Activated T-cell treated with anti-CD3 and anti-CD28 coated beads, Interleukin-2, amount 50 U/mL, for 24 hours (primary cell): ENCODE results near the gene GPR157.

Experiments
- DNase-seq: peaks from one replicate; pipeline ENCODE4 v3.0.0-alpha.2; 2020
- H3K27ac Mint-ChIP-seq: 2 replicates; pipeline ENCODE4 v1.8.0; 2020; ENCODE audit warnings: mild to moderate bottlenecking, mixed read lengths
- H3K27me3 Mint-ChIP-seq: 2 replicates; pipeline ENCODE4 v1.8.0; 2020; ENCODE audit warnings: mixed read lengths
- H3K36me3 Mint-ChIP-seq: 2 replicates; pipeline ENCODE4 v1.8.0; 2020; ENCODE audit warnings: low read depth, mixed read lengths
- H3K4me1 Mint-ChIP-seq: 2 replicates; pipeline ENCODE4 v1.8.0; 2020; ENCODE audit warnings: low read depth, mixed read lengths
- H3K4me3 Mint-ChIP-seq: 2 replicates; pipeline ENCODE4 v1.8.0; 2020; ENCODE audit warnings: mild to moderate bottlenecking, moderate library complexity, mixed read lengths
- H3K9me3 Mint-ChIP-seq: 2 replicates; pipeline ENCODE4 v1.8.0; 2020; ENCODE audit warnings: mixed read lengths

The GPR157 gene

DNA sequence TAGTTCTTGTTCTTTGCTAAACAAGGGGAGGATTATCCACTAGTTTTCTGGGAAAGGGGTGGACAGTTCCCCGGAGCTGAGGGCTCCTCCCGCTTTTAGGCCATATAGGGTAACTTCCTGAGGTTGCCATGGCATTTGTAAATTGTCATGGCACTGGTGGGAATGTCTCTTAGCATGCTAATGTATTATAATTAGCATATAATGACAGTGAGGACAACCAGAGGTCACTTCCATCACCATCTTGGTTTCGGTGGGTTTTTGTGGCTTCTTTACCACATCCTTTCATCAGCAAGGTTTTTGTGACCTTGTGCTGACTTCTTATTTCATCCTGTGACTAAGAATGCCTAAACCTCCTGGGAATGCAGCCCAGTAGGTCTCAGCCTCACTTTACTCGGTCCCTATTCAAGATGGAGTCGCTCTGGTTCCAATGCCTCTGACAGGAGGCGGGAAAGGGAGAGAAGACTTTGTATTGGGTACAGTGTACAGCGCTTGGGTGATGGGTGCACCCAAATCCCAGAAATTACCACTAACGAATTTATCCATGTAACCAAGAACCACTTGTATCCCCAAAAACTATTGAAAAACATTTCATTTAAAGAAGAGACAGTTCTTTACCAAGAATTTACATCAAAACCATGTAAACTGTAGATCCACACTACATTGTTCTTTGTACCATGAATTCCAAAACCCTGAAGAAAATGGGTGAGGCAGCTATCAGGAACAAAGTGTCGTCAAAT lies 50.7 kb downstream of the GPR157 start:
- H3K4me3 Mint-ChIP-seq, result no peak overlapping the region
- no peak overlapping the region for H3K27ac Mint-ChIP-seq
- DNase-seq, result no peak
- peaks cover 35% of the 10 kb centered on the region for H3K27me3 Mint-ChIP-seq
- no peaks in the 10 kb centered on the region for H3K36me3 Mint-ChIP-seq
- peaks cover 38% of the 10 kb centered on the region for H3K4me1 Mint-ChIP-seq
- no peaks in the 10 kb centered on the region for H3K9me3 Mint-ChIP-seq

DNA sequence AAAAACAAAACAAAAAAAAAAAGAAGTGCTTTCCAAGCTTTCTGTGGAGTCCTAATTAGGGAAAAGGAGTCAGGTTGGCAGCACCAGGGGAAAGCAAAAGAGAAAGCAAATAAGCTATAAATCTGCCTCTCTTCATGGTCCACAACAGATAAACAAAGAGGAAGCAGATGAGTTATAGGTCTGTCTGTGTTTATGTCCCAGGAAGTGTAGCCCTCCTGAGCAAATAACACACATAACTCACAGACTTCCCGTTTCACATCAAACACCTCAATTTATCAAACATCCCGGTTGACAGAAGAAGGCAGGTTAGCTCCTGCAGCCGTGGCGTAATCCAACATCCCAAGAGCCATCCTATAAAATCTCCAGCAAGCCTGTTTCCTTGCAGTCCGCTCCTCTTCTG lies 53.9 kb downstream of the GPR157 start:
- no peak overlapping the region for H3K27ac Mint-ChIP-seq
- H3K27me3 Mint-ChIP-seq, result peaks cover 36% of the 10 kb centered on the region
- no peak overlapping the region for H3K4me3 Mint-ChIP-seq
- no peaks in the 10 kb centered on the region for H3K36me3 Mint-ChIP-seq
- no peak for DNase-seq
- H3K9me3 Mint-ChIP-seq, result no peaks in the 10 kb centered on the region
- peaks cover 31% of the 10 kb centered on the region for H3K4me1 Mint-ChIP-seq

DNA sequence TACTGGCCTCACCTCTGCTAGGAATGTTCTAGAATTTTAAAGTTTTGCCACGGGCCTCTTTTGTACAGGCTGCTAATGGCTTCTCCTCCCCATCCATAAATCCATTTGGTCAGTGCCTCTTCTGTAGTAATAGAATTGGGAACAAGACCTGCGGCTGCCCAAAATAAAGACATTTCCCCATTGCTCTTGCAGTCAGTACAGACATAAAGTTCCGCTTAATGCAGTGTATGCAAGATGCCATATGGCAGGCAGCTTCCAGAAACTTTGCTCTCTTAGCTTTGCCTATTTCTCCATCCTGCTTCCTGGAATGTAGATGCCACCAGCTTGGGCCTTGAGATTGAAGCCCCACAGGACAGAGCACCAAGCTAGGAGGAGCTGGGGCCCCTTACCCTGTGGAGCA lies 55.8 kb downstream of the GPR157 start:
- Mint-ChIP-seq H3K9me3 (no peaks in the 10 kb centered on the region), H3K27ac (no peak overlapping the region), H3K4me1 (peaks cover 20% of the 10 kb centered on the region)

DNA sequence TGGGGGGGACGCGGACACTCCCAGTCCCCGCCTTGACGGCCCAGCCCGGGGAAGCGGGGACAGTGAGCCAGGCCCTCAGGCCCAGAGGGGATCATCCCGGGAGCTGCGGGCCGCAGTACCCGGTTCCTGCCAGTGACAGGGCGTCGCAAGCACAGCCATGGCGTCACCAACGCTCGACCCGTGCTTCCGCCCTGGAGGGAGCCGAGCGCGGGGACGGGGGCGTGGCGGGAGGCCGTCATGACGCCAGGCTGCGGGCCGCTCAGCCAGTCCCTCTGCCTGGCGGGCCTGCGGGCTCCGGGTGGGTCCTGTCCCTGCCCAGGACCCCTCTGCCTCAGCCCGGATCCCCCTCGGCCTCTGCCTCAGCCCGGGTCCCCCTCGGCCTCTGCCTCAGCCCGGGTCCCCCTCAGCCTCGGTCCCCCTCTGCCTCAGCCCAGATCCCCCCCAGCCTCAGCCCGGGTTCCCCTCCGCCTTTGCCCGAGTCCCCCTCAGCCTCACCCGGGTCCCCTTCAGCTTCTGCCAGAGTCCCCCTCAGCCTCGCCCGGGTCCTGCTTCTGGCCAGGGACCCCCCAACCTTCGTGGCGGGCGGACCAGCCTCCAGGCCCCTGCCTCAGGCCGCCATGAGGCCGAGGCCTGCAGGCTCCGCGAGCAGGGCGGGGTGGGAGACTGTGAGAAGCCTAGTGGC lies 57.2 kb downstream of the GPR157 start:
- no peak for DNase-seq

More for the DNA sequence above, 55.8 kb downstream of the GPR157 start:
- Mint-ChIP-seq H3K36me3 (no peaks in the 10 kb centered on the region), H3K4me3 (no peak overlapping the region), H3K27me3 (peaks cover 30% of the 10 kb centered on the region)
- DNase-seq, result no peak

DNA sequence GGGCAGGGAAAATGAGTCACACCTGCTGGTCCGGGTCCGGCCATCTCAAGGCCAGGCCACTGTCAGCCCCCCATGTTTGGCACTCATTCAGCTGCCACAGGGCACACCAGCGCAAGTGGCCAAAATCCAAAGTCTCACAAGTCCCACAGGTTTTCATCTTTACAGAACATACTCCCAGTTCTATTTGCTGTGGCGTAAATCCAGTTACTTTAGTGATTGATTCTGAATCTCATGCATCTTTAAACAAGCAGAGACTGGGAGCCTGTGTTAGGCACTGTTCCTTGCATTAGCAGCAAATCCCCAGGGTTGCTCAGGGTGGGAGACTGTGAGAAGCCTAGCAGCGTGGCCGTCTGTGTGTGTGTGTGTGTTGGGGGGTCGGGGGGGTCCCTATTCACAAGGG lies 58.4 kb downstream of the GPR157 start:
- Mint-ChIP-seq H3K4me1 (peaks cover 11% of the 10 kb centered on the region), H3K9me3 (no peaks in the 10 kb centered on the region), H3K27me3 (peaks cover 21% of the 10 kb centered on the region), H3K36me3 (no peaks in the 10 kb centered on the region), H3K27ac (no peak overlapping the region), H3K4me3 (no peak overlapping the region)
- DNase-seq, result no peak

More for the DNA sequence above, 57.2 kb downstream of the GPR157 start:
- no peaks in the 10 kb centered on the region for H3K36me3 Mint-ChIP-seq
- H3K9me3 Mint-ChIP-seq, result no peaks in the 10 kb centered on the region
- peaks cover 28% of the 10 kb centered on the region for H3K27me3 Mint-ChIP-seq
- H3K4me3 Mint-ChIP-seq, result no peak overlapping the region
- H3K4me1 Mint-ChIP-seq, result peaks cover 16% of the 10 kb centered on the region
- no peak overlapping the region for H3K27ac Mint-ChIP-seq

DNA sequence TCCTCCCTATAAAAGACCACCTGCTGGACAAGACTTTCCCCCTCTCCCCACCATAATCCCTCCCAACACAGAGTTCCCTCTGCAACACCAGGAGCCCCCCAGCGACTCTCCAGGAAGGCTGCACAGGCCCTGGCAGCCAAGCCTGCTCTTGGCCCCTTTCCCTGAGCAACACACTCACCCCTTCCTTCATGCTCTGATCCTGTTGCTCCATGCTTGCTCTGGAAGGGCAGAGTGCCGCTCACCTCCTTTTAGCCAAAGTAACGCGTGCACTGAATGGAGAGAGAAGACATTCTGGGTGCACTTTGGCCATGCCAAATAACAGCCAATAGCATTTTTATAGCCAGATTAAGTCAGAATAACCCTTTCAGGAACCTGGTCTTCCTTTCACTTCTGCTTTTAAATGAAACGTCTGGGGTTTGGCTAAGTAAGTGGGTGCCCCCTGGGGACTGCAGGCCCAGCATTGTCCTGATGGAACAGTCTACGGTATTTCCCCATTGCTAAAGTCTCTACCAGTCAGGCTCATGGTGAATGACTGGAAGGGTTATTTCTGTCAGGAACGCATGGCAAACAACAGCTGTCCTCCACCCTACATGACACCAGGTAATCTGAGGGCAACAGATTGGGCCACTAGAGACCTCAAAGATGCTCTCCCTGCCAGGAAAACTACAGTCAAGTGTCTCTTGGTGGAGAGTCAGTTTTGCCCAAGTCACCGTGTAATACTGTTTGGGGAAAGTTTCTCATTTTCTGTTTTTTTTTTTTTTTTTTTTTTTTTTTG lies 59.4 kb downstream of the GPR157 start, which contains the start of gene SLC2A5:
Gene SLC2A5 (minus strand): TSS at position 310 of the 775 bp plus-strand sequence. CDS start 99 bp downstream, at position 211.
- Mint-ChIP-seq H3K36me3 (no peaks in the 10 kb centered on the region), H3K27me3 (peaks cover 12% of the 10 kb centered on the region), H3K9me3 (no peaks in the 10 kb centered on the region), H3K27ac (no peak within 1 kb of the TSS), H3K4me1 (peaks cover 2% of the 10 kb centered on the region), H3K4me3 (no peak within 1 kb of the TSS)
- DNase-seq, result no peak

DNA sequence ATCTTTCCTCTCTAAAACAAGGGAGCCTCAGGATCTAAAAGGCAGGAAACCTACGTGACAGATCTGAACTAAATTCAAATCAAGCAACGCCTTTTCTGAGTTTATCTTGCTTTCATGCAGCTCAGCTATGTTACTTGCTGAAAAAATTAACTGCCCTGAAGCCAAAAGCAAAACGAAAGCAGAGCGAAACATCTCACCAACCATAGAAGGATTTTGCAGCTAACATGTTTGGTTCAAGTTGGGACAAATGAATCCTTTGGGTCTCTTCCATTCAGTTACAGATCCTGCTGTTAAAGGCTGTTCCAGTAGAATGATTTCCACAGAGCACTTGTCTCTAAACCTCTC lies 59.9 kb downstream of the GPR157 start:
- no peaks in the 10 kb centered on the region for H3K36me3 Mint-ChIP-seq
- no peaks in the 10 kb centered on the region for H3K4me1 Mint-ChIP-seq
- H3K27ac Mint-ChIP-seq, result no peak overlapping the region
- DNase-seq, result no peak
- peaks cover 12% of the 10 kb centered on the region for H3K27me3 Mint-ChIP-seq
- no peaks in the 10 kb centered on the region for H3K9me3 Mint-ChIP-seq
- no peak overlapping the region for H3K4me3 Mint-ChIP-seq

DNA sequence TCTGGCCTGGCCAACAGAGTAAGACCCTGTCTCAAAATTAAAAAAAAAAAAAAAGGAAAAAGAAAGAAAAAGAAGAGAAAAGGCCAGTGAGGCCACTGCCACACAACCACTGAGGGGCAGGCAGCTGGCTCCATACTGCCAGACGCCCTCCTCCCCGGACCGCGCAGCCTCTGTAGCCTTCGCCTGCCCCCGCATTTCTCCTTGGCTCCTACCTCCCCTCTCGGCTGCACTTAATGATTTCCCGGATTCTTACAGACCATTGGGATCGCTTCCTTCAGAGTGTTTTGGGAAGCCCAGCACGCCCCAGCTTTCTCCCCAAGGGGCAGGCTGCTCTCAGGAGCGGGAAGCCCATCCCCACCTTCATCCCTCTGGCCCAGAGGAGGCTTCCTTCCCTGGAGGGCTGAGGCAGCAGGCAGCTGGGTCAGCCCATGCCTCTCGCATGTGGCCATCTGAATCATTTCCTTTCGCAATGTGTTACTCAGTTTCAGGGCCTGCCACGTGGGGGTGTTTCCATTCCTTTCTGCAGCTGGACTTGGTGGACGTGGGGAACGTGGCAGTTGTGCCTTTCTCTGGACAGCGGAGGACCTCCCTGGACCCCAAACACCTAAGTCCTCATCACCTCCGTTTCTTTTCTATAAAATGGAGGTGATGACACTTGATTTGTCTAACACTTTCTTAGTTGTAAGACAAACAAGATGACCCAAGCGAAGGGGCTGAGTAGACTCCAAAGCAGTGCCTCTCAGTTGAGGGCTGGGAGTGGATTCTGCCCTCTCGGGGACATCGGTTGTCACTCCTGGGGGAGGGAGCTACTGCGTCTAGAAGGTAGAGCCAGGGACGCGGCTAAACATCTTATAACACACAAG lies 61.7 kb downstream of the GPR157 start:
- H3K9me3 Mint-ChIP-seq, result no peaks in the 10 kb centered on the region
- no peak overlapping the region for H3K27ac Mint-ChIP-seq
- no peak overlapping the region for H3K4me3 Mint-ChIP-seq
- H3K36me3 Mint-ChIP-seq, result no peaks in the 10 kb centered on the region
- DNase-seq, result no peak
- no peaks in the 10 kb centered on the region for H3K4me1 Mint-ChIP-seq
- peaks cover 8% of the 10 kb centered on the region for H3K27me3 Mint-ChIP-seq

DNA sequence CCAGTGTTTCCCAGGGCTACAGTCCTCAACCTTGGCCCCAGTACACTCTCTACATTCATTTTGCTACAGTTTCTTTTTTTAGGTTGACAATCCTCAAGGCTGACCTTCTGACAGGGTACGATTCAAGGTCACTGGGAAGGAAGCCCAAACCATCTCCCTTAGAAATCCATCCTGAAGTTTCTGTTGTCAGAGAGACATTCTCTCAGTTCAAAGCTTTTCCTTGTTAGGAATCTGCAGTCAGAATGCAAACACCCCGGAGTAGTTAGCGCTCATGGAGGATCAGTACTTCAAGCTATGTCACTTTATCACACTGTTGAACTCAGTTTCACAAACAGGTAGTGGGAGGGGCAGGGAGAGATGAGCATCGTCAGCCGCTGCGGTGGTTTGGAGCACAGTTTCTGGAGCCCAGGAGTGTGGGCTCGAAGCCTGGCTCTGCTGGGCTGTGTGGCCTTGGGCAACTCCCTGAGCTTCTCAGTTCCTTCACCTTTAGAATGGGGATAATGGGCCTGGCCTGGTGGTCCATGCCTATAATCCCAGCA lies 63.6 kb downstream of the GPR157 start:
- H3K4me1 Mint-ChIP-seq, result no peaks in the 10 kb centered on the region
- no peak overlapping the region for H3K27ac Mint-ChIP-seq
- H3K36me3 Mint-ChIP-seq, result no peaks in the 10 kb centered on the region
- H3K9me3 Mint-ChIP-seq, result no peaks in the 10 kb centered on the region
- no peak for DNase-seq
- no peak overlapping the region for H3K4me3 Mint-ChIP-seq
- H3K27me3 Mint-ChIP-seq, result peaks cover 8% of the 10 kb centered on the region

DNA sequence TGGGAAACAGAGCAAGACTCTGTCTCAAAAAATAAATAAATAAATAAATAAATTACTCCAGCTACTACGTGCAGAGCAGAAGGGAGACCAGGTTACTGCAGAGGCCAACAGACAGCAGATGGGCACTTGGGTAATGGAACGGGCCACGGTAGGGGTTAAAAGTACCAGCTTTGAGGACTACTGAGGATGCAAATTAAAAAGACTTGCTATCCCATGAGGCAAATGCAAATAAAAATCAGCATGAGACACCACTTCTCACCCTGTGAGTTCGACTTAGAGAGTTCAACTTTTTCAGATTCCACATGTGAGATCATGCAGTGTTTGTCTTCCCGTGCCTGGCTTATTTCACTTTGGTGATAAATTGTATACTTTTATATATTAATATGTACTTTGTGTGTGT lies 66.1 kb downstream of the GPR157 start:
- Mint-ChIP-seq H3K27ac (no peak overlapping the region), H3K27me3 (no peaks in the 10 kb centered on the region), H3K36me3 (no peaks in the 10 kb centered on the region), H3K4me1 (no peaks in the 10 kb centered on the region), H3K4me3 (no peak overlapping the region), H3K9me3 (no peaks in the 10 kb centered on the region)
- no peak for DNase-seq

DNA sequence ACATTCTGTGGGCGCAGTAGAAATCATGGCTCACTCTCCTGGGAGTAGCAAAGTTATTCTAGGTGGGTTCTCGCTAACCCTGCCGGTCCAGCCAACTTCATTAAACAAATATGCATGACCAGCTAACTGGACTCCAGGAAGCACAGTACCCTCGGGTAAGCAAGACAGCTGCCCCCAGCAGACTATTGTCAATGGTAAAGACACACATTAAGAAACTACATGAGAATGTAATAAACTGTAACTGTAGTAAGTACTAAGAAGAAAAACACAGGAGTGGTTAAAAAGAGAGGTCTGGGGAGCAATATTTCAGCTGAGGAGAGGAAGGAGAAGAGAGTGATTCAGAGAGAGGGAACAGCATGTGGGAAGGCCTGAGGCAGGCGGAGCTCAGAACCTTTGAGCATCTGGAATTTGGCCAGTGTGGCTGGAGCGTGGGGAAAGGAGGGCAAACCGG lies 66.9 kb downstream of the GPR157 start:
- Mint-ChIP-seq H3K9me3 (no peaks in the 10 kb centered on the region), H3K4me1 (no peaks in the 10 kb centered on the region), H3K27ac (no peak overlapping the region), H3K27me3 (no peaks in the 10 kb centered on the region), H3K36me3 (no peaks in the 10 kb centered on the region), H3K4me3 (no peak overlapping the region)
- DNase-seq, result no peak

DNA sequence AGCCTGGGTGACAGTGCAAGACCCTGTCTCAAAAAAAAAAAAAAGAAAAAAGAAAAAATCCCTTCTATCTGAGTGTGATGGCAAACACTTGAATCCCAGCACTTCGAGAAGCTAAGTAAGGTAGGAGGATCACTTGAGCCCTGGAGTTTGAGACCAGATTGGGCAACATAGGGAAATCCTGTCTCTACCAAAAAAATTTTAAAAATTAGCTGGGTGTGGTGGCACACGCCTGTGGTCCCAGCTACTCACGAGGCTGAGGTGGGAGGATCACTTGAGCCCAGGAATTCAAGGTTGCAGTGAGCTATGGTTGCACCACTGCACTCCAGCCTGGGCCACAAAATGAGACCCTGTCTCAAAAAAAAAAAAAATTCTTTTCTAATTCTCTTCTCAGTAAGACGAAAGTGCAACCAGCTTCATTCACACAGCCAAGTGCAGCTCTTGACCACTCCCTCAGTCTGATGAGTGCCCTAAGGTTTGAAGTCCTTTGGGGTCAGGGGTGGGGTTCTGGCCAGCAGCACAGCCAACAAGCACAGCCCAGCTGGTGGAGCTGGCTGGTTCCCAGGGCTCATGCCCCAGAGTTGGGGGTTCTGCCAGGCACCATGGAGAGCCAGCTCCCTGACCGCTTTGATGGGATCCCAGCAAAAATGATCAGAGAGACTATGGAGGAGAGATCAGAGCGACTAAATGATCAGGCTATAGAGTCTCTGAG lies 67.5 kb downstream of the GPR157 start:
- Mint-ChIP-seq H3K36me3 (no peaks in the 10 kb centered on the region), H3K4me1 (no peaks in the 10 kb centered on the region), H3K4me3 (no peak overlapping the region)

DNA sequence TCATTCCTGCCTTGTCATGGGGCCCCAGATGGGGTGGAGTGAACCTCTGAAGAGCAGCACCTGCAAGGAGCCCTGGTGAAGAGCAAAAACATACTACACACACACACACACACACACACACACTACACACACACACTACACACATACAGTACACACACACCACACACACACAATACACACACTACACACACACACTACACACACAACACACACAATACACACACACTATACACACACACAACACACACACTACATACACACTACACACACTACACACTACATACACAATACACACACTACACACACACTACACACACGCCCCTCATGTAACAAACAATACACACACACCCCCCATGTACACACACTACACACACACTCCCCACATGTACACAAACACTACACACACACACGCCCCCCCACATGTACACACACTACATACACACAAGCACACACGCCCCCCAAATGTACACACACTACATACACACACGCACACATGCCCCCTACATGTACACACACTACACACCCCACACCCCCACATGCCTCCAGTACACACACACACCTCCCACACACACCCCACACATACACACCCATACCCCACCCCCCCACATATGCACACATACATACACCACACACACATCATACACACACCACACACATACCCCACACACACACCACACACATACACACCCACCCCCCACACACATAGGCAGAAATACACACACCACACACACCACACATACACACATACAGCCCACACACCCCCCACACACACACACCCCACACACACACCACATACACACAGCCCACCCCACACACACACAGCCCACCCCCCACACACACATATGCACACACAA lies 68.8 kb downstream of the GPR157 start:
- no peaks in the 10 kb centered on the region for H3K27me3 Mint-ChIP-seq
- no peak overlapping the region for H3K4me3 Mint-ChIP-seq
- no peak overlapping the region for H3K27ac Mint-ChIP-seq

More for the DNA sequence above, 67.5 kb downstream of the GPR157 start:
- Mint-ChIP-seq H3K9me3 (no peaks in the 10 kb centered on the region), H3K27ac (no peak overlapping the region), H3K27me3 (no peaks in the 10 kb centered on the region)
- no peak for DNase-seq

More for the DNA sequence above, 68.8 kb downstream of the GPR157 start:
- H3K9me3 Mint-ChIP-seq, result no peaks in the 10 kb centered on the region
- H3K36me3 Mint-ChIP-seq, result no peaks in the 10 kb centered on the region
- DNase-seq, result no peak
- no peaks in the 10 kb centered on the region for H3K4me1 Mint-ChIP-seq
